Right lobe of liver (tissue), 6 donors: ENCODE data around the gene BLM. TPM values are rescaled to one million over a fixed set of nuclear protein-coding genes. Genes with fewer than 3 reads are reported as not detected.
"Not testable (repeated sequence)": the region's sequence is repeated elsewhere in the genome, so short reads cannot be mapped to it uniquely, and the experiment has no call there.

Source experiments
- ATAC-seq, 4 donors: fragments of 200-7000 bp; cut with Tn5 transposase; one replicate each; pipeline ENCODE4 v1.9.1; 2020; ENCODE audit warnings: mild to moderate bottlenecking in 4 of 4, moderate library complexity in 4 of 4
- DNase-seq, 3 donors: peaks; one replicate each; pipeline ENCODE4 v3.0.0-alpha.2; 2020
- H3K27ac ChIP-seq, 3 donors: fragments of 200-600 bp; one replicate each; pipeline ENCODE4 v1.8.0; 2022
- H3K27me3 ChIP-seq, 2 donors: fragments of 200-600 bp; one replicate each; pipeline ENCODE4 v1.8.0; 2022
- H3K36me3 ChIP-seq, 4 donors: fragments of 200-600 bp; sonication (generic) in 1 of 4; one replicate each; pipeline versions ENCODE4 v1.5.1 to v1.8.0; 2017 to 2022; ENCODE audit warnings: control low read depth in 1 of 4
- H3K4me1 ChIP-seq, 4 donors: fragments of 200-600 bp; sonication (generic) in 1 of 4; one replicate each; pipeline versions ENCODE4 v1.5.1 to v1.8.0; 2017 to 2022; ENCODE audit warnings: control low read depth in 1 of 4
- H3K4me3 ChIP-seq, 3 donors: fragments of 200-600 bp; one replicate each; pipeline ENCODE4 v1.8.0; 2022
- H3K9me3 ChIP-seq, 4 donors: fragments of 200-600 bp; sonication (generic) in 1 of 4; one replicate each; pipeline versions ENCODE4 v1.5.1 to v1.8.0; 2017 to 2022; ENCODE audit warnings: control low read depth in 1 of 4
- POLR2A ChIP-seq: fragments of 450-650 bp; IDR thresholded peaks from one replicate; pipeline ENCODE4 v1.6.1; 2017; ENCODE audit warnings: antibody characterized with exemption, mild to moderate bottlenecking
- WGBS: methylation state at CpG from one replicate; pipeline ENCODE4 v1.1.6; 2018; ENCODE audit warnings: low coverage, low lambda C conversion rate; ENCODE audit not compliant: insufficient coverage; ENCODE audit errors: missing lambda C conversion rate; 5-methylcytosine and 5-hydroxymethylcytosine counted together
- intact Hi-C, 2 donors: fragments of 100-400 bp; cut with DNase I; formaldehyde crosslinking; loops; one replicate each; pipeline versions ENCODE4 v1.11.2 to v1.14.1; 2022
- total RNA-seq, 6 experiments: library from RNA; depleted of rRNA in 2 of 6; stranded (reverse); fragments of >200 nt in 2 of 6; fragmentation: NEBNext Ultra II Directional in 3 of 6; extraction: Animal tissue kit (Norgen Biotek cat#: 25700) in 3 of 6; gene quantifications; one replicate each; pipeline versions ENCODE4 v1.1.0 to v1.2.4, GENCODE V29; 2016 to 2023
- TF ChIP-seq, protein P1 (sequence below), 4 donors: fragments of 200-600 bp in 3 of 4; fragments of 450-650 bp in 1 of 4; IDR thresholded peaks; one replicate each; pipeline versions ENCODE4 v1.5.1 to v1.8.0; 2016 to 2022; ENCODE audit warnings: antibody characterized with exemption in 4 of 4, mild to moderate bottlenecking in 2 of 4
- donor health status: DM: no; HTN: yes; CAD: no.
- donor health status: DM: no; HTN: no; CAD: no.
- donor health status: DM: no; HTN: no; CAD: no.
- donor health status: DM: no; HTN: yes; CAD: no.
- donor health status: DM: no; HTN: yes; CAD: no.

Gene BLM
- total RNA-seq, 6 experiments from 2014 or later, result 0.20 to 2.3 (median 0.45) TPM

- Histone ChIP-seq H3K4me3 (no peak overlapping the region), H3K27me3 (no peaks in the 10 kb centered on the region), H3K4me1 (no peaks in the 10 kb centered on the region), H3K27ac (no peak overlapping the region), H3K36me3 (no peaks in the 10 kb centered on the region), H3K9me3 (no peaks in the 10 kb centered on the region)
- TF ChIP-seq, protein P1, sequence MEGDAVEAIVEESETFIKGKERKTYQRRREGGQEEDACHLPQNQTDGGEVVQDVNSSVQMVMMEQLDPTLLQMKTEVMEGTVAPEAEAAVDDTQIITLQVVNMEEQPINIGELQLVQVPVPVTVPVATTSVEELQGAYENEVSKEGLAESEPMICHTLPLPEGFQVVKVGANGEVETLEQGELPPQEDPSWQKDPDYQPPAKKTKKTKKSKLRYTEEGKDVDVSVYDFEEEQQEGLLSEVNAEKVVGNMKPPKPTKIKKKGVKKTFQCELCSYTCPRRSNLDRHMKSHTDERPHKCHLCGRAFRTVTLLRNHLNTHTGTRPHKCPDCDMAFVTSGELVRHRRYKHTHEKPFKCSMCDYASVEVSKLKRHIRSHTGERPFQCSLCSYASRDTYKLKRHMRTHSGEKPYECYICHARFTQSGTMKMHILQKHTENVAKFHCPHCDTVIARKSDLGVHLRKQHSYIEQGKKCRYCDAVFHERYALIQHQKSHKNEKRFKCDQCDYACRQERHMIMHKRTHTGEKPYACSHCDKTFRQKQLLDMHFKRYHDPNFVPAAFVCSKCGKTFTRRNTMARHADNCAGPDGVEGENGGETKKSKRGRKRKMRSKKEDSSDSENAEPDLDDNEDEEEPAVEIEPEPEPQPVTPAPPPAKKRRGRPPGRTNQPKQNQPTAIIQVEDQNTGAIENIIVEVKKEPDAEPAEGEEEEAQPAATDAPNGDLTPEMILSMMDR (IDR thresholded peaks at IDR 0.05), result no peak
- no peak for TF ChIP-seq POLR2A
- 77% methylated on average over 4 of the region's 6 CpGs for WGBS
- intact Hi-C loops, result no loop called here
- no peak for DNase-seq
- ATAC-seq, result no peak
These were observed 13.1 kb downstream of the BLM start for GRCh38 chr15:90730290-90730689.

DNA sequence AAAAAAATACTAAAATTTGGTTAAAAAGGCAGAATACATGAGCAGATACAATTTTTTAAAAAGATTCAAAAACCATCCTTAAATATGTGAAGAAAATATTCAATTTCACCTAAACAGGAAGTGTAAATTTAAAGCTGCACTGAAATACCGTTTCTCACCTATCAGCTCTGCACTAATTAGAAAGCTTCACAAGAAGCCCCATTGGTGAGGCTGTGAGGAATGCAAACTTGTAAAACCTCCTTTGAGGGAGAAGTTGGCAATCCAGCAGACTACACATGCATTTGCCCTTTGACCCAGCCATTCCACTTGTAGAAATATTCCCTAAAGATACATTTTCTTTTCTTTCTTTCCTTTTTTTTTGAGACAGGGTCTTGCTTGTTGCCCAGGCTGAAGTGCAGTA lies 18.8 kb downstream of the BLM start:
- Histone ChIP-seq H3K9me3 (no peaks in the 10 kb centered on the region), H3K4me1 (no peaks in the 10 kb centered on the region), H3K27me3 (no peaks in the 10 kb centered on the region), H3K36me3 (no peaks in the 10 kb centered on the region), H3K27ac (no peak overlapping the region), H3K4me3 (no peak overlapping the region)
- DNase-seq, result no peak
- TF ChIP-seq, protein P1 (IDR thresholded peaks at IDR 0.05), result no peak
- no peak for TF ChIP-seq POLR2A
- no peak for ATAC-seq
- WGBS, result 67% methylated on average over 1 of the region's 1 CpG
- intact Hi-C loops, result no loop called here

DNA sequence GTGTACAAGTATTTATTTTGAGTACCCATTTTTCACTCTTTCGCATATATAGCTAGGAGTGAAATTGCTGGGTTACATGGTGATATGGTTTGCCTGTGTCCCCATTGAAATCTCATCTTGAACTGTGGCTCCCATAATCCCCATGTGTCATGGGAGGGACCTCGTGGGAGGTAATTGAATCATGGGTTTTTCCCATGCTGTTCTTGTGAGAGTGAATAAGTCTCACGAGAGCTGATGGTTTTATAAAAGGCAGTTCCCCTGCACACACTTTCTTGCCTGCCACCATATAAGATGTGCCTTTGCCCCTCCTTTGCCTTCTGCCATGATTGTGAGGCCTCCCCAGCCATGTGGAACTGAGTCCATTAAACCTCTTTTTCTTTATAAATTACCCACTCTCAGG lies 23.4 kb downstream of the BLM start:
- not testable (repeated sequence) for H3K27ac ChIP-seq

GRCh38 chr15:90742087-90742486 lies 24.9 kb downstream of the BLM start:
- TF ChIP-seq, protein P1 (IDR thresholded peaks at IDR 0.05), result no peak
- no peak for TF ChIP-seq POLR2A
- DNase-seq (no peak), ATAC-seq (peak; percentile 45 to 59 (median 50))
- Histone ChIP-seq H3K27ac (no peak overlapping the region), H3K4me3 (no peak overlapping the region), H3K4me1 (no peaks in the 10 kb centered on the region), H3K36me3 (no peaks in the 10 kb centered on the region), H3K9me3 (no peaks in the 10 kb centered on the region), H3K27me3 (no peaks in the 10 kb centered on the region)
- 40% methylated on average over 3 of the region's 3 CpGs for WGBS
- intact Hi-C loops, result no loop called here

More for the DNA sequence above, 23.4 kb downstream of the BLM start:
- DNase-seq, H3K4me3 ChIP-seq, H3K27me3 ChIP-seq, ATAC-seq, H3K4me1 ChIP-seq, H3K36me3 ChIP-seq, intact Hi-C loops, H3K9me3 ChIP-seq: not testable (repeated sequence)
- 79% methylated on average over 2 of the region's 3 CpGs for WGBS

GRCh38 chr15:90743407-90743806 lies 26.3 kb downstream of the BLM start:
- ATAC-seq, result no peak
- Histone ChIP-seq H3K27ac (no peak overlapping the region), H3K27me3 (no peaks in the 10 kb centered on the region), H3K36me3 (no peaks in the 10 kb centered on the region), H3K9me3 (no peaks in the 10 kb centered on the region), H3K4me3 (no peak overlapping the region), H3K4me1 (no peaks in the 10 kb centered on the region)
- intact Hi-C loops, result no loop called here
- DNase-seq, result no peak
- TF ChIP-seq POLR2A, result no peak
- TF ChIP-seq, protein P1 (IDR thresholded peaks at IDR 0.05), result no peak
- WGBS, result 100% methylated on average over 1 of the region's 1 CpG
